NCI-H345 treated with DMSO at 0.1 percent for 48 hours (cell line): Measurements from ENCODE around the gene MOB1B.
"Not testable (repeated sequence)": the region's sequence is repeated elsewhere in the genome, so short reads cannot be mapped to it uniquely, and the experiment has no call there.

ENCODE experiments used
- DNase-seq: peaks from one replicate; lab custom pipeline; 2025; ENCODE audit not compliant: unreplicated experiment; lab: John Stamatoyannopoulos, UW

Gene MOB1B

DNA sequence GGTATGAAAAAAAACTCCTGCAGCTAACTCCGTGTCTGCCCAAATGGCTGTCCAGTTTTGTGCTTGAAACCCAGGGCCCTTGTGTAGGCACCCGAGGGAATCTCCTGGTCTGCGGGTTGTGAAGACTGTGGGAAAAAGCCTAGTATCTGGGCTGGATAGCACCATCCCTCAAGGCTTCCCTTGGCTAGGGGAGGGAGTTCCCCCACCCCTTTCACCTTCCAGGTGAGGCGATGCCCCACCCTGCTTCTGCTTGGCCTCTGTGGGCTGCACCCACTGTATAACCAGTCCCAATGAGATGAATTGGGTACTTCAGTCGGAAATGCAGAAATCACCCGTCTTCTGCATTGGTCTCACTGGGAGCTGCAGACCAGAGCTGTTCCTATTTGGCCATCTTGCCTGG lies 102.9 kb downstream of the MOB1B start:
- DNase-seq = not testable (repeated sequence)

GRCh38 chr4:71006203-71006907 lies 104.2 kb downstream of the MOB1B start:
- no peak for DNase-seq

DNA sequence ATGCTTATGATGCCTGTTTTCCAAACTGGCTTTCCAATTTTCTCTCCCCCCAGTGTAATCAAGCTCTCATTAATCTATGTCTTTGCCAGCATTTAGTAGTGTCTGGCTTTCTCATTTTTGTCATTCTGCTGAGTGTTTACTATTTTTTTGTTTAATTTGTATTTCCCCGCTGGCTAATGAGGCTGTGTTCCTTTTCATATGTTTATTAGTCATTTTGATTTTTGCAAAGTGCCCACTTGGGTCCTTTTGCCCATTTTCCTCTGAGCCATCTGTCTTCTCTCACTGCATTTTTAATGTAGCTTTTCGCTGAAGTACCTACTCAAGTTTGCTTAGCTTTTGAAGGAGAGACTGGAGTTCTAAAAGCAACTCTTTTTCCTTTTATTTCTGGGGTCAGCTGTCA lies 106.0 kb downstream of the MOB1B start:
- DNase-seq = no peak

DNA sequence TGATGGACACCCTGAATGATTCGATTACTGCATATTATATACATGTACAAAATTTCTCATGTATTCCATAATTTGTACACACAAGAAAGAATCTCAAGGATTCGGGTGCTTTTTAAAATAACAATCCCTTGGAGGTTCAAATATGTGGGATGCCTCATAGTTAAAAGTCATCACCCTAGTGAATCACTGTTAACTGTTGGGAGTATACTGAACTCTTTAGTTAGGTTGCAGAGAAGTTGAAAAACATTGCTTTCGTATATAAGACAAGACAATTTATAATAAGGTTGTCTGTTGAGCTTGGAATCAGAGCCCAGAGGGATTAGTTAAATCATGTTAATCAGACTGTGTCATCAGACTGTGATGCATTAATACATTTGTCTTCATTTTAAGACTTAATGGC lies 106.9 kb downstream of the MOB1B start:
- no peak for DNase-seq

- DNase-seq = peak; percentile 8
These were observed 107.9 kb downstream of the MOB1B start for GRCh38 chr4:71009890-71010588.

GRCh38 chr4:71011451-71011850 lies 109.3 kb downstream of the MOB1B start:
- no peak for DNase-seq

DNA sequence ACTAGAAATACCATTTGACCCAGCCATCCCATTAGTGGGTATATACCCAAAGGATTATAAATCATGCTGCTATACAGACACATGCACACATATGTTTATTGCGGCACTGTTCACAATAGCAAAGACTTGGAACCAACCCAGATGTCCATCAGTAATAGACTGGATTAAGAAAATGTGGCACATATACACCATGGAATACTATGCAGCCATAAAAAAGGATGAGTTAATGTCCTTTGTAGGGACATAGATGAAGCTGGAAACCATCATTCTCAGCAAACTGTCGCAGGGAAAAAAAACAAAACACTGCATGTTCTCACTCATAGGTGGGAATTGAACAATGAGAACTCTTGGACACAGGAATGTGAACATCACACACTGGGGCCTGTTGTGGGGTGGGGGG lies 115.2 kb downstream of the MOB1B start:
- DNase-seq = not testable (repeated sequence)

- DNase-seq = no peak
These were observed 118.4 kb downstream of the MOB1B start for GRCh38 chr4:71020611-71021010.

DNA sequence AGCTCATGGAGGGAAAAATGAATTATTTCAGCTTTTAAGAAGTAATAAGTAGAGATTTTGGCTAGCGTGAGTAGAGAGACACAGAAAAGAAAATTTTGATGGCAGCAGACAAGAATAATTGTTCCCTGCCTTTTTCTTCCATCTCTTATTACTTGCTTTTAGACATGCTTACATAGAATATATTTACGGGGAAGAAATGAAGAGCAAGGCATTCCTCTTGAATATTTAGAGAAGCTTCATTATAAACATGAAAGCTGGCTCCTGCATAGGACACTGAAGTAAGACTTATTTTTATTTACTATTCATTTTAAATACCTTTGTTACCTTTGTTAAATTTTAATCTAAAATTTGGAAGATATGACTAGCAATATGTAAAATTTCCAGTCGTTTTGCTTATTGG lies 123.5 kb downstream of the MOB1B start:
- no peak for DNase-seq

GRCh38 chr4:71026086-71026485 lies 123.9 kb downstream of the MOB1B start:
- no peak for DNase-seq

GRCh38 chr4:71027611-71028010 lies 125.4 kb downstream of the MOB1B start:
- no peak for DNase-seq

GRCh38 chr4:71029504-71029903 lies 127.3 kb downstream of the MOB1B start:
- DNase-seq = no peak

GRCh38 chr4:71032106-71032505 lies 129.9 kb downstream of the MOB1B start:
- not testable (repeated sequence) for DNase-seq
